Measurements from ENCODE around the gene SYTL3. TPM values are rescaled to one million over a fixed set of nuclear protein-coding genes. Genes with fewer than 3 reads are reported as not detected.
A peak's percentile ranks its signal among the peaks of the same experiment; 100 is the strongest.

SYTL3 gene
- total and polyA plus RNA-seq, 8 donors, result 3.1 to 14.6 (median 5.3) TPM

DNA sequence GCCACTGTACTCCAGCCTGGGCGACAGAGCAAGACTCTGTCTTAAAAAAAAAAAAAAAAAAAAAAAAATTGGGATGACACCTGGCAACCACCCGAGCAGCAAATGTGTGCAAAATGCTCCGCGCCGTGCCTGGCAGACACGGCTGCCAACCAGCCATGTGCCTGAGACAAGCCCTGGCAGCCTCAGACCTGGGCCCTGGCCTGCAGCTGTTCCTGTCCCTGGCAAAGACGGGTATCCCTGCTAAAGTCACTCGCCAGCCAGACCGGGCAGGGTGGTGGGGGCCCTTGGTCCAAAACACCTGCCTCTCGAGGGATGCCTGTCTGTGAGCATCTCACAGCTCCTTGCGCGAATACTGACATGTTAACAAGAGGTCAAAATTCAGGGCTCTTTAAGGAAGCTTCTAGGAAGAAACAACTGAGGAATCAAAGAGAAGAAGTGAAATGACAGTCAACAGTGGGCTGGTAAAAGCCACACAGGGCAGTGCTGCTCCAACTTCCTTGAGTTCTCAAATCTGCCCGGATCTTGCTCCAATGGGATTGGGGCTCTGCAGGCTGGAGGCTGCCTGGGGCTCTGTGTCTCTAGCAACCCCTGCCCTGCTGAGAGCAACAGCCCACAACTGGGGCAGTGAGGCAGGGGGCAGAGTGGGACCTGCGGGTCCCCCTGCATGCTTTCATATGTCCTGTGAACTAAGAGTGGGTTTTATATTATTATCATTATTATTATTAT is 53.4 kb downstream of the SYTL3 start:
- no peak overlapping the region for H3K4me3 ChIP-seq
- H3K36me3 ChIP-seq, result peaks cover 0 to 3% (median 0%) of the 10 kb centered on the region in 4 donors
- no peaks in the 10 kb centered on the region for H3K27me3 ChIP-seq
- peak overlapping the region in 1 of 5 donors; percentile 83 for H3K27ac ChIP-seq
- WGBS, 5 donors, result 81 to 91% (median 88%) methylated on average over 13 to 14 of the region's 14 CpGs
- peaks cover 29 to 49% (median 40%) of the 10 kb centered on the region in 4 donors for H3K4me1 ChIP-seq
- TF ChIP-seq CTCF (IDR thresholded peaks at IDR 0.05) (no peak), POLR2A (IDR thresholded peaks at IDR 0.05) (no peak), EP300 (IDR thresholded peaks at IDR 0.05) (no peak), POLR2AphosphoS5 (IDR thresholded peaks at IDR 0.05) (no peak)
- DNase-seq, result peak in 1 of 2 donors; percentile 21
- intact Hi-C loops (cut with DNase I; ENCODE audit: low total_unique reads), result loop anchor here (5.0 kb wide), 1 partner anchor 269 kb away; no protein-coding TSS in a partner anchor
- no peaks in the 10 kb centered on the region for H3K9me3 ChIP-seq

DNA sequence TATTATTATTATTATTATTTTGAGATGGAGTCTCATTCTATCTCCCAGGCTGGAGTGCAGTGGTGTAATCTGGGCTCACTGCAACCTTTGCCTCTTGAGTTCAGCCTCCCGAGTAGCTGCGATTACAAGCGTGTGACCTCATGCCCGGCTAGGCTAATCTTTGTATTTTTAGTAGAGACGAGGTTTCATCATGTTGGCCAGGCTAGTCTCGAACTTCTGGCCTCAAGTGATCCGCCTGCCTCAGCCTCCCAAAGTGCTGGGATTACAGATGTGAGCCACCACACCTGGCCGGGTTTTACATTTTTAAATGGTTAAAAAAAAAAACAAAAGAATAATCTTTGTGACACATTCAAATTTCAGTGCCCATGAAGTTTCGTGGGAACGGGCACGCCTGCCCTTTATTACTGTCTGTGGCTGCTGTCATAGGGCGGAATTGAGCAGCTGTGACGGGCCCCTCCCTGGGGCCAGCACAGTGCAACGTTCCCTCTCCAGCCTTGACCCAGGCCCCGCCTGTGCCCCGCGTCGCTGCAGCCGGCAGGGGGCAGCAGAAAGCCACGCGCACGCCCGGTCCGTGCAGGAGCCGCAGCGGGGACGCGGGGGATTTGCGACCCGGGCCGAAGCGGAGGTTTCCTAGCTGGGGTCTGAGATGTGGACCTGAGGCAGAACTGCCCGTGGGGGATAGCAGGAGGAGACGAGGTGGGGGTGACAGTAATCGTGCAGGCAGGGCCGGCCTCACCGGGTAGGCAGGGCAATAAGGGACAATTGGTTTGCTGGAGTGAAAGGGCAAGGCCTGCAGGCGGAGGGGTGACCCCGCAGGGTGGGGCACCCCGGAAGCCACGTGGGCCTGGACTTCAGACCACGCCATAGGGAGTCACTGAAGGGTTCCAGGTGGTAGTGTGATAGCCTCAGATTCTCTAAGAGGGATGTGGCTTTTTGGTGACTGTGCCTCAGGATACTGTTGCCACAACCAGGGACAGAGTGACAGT is 54.3 kb downstream of the SYTL3 start:
- H3K9me3 ChIP-seq, result no peaks in the 10 kb centered on the region
- intact Hi-C loops (cut with DNase I; ENCODE audit: low total_unique reads), result loop anchor here (5.0 kb wide), 1 partner anchor 268 kb away; no protein-coding TSS in a partner anchor
- H3K4me3 ChIP-seq, result peak overlapping the region; percentile 35 to 50 (median 41)
- WGBS, 5 donors, result 6 to 11% (median 8%) methylated on average over 41 to 42 of the region's 42 CpGs
- TF ChIP-seq CTCF (IDR thresholded peaks at IDR 0.05) (peak in 6 of 7 experiments; percentile 53 to 98 (median 98)), EP300 (IDR thresholded peaks at IDR 0.05) (no peak), POLR2AphosphoS5 (IDR thresholded peaks at IDR 0.05) (peak in 2 of 3 donors; percentile 27 to 49)
- peak; percentile 83 to 94 for DNase-seq
- peaks cover 32 to 55% (median 44%) of the 10 kb centered on the region in 4 donors for H3K4me1 ChIP-seq
- no peaks in the 10 kb centered on the region for H3K27me3 ChIP-seq
- peak overlapping the region; percentile 38 to 83 (median 74) for H3K27ac ChIP-seq
- peaks cover 0 to 3% (median 0%) of the 10 kb centered on the region in 4 donors for H3K36me3 ChIP-seq

GRCh38 chr6:158705386-158706126 is 55.7 kb downstream of the SYTL3 start:
- no peak for DNase-seq
- peaks cover 32 to 55% (median 44%) of the 10 kb centered on the region in 4 donors for H3K4me1 ChIP-seq

More at GRCh38 chr6:158705386-158706126, 55.7 kb downstream of the SYTL3 start:
- 78 to 89% (median 87%) methylated on average over 11 to 13 of the region's 13 CpGs for WGBS, 5 donors
- Histone ChIP-seq H3K36me3 (peaks cover 0 to 3% (median 0%) of the 10 kb centered on the region in 4 donors), H3K27me3 (no peaks in the 10 kb centered on the region), H3K27ac (peak overlapping the region; percentile 61 to 83 (median 74)), H3K9me3 (no peaks in the 10 kb centered on the region), H3K4me3 (no peak overlapping the region)
- intact Hi-C loops (cut with DNase I; ENCODE audit: low total_unique reads), result no loop called here
- TF ChIP-seq CTCF (IDR thresholded peaks at IDR 0.05) (no peak), EP300 (IDR thresholded peaks at IDR 0.05) (no peak), POLR2A (IDR thresholded peaks at IDR 0.05) (no peak), POLR2AphosphoS5 (IDR thresholded peaks at IDR 0.05) (no peak)

All from stomach (tissue), 9 donors.